ENCODE data around the gene GATAD2A.

Gene GATAD2A

DNA sequence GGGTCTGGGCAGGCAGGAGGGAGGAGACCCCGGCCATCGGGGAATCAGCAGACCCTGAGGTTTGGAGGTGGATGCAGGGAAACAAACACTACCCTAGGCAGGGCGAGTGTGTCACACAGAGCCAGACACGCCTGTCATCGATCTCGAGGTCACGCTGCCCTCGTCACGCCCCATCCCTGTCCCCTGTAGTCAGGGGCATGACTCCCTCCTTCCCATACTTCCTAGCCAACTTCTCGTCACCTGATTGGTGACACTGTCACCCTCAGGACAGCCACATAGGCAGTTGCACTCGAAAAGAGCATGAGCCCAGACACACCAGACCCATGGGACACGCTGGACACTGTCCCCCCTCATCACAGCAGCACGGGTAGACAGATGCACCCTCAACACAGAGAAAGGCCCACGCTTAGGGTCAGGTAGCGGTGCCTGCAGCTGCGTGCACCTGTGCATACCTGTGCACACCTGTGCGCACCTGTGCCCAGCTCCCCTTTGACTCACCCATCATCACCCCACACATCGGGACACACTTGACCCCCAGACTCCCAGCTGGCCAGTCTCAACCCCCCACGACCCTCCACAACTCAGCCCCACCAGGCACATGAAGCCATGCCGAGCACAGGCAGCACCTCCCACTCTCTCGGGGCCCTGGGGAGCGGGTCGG is 144.5 kb downstream of the GATAD2A start:
- no peak for DNase-seq

GRCh38 chr19:19550485-19550929 is 145.0 kb downstream of the GATAD2A start:
- no peak for DNase-seq

DNA sequence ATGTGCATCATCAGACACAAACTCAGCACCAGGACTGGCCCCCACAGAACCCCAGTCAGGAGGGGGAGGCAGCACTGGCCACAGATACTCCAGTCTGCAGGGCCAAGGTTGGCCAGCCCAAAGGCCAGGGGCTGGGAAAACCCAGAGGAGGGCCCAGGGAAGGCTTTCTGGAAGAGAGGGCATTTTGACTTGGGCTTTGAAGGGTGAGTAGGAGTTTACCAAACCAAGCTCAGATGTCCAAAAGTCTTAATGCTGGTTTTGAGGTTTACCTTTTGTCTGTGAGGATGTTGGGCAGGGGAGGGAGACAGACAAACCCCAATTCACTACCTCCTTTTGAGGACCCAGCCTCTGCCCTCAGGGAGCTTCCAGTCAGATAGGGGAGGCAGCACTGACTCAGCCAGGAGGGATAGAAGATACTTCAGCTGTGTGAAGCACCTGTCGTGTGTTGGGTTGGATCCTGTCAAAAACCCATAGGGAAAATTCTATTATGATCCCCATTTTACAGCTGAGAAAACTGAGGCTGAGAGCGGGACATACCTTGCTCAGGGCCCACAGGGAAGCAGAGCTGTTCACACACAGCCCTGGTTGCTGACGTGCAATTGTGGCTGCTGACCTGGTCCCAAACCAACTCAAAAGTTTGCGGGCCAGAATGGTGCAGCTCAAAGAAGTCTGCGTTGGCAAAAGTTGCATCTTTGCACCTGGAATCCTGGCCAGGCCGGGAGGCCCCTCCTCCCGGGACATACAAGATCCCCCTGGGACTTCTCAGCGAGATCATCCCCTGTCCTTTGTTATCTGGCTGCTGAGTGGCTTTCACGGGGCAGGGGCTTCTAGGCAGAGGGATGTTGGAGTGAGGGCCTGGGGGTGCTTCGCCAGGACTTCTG is 145.7 kb downstream of the GATAD2A start:
- no peak for DNase-seq

DNA sequence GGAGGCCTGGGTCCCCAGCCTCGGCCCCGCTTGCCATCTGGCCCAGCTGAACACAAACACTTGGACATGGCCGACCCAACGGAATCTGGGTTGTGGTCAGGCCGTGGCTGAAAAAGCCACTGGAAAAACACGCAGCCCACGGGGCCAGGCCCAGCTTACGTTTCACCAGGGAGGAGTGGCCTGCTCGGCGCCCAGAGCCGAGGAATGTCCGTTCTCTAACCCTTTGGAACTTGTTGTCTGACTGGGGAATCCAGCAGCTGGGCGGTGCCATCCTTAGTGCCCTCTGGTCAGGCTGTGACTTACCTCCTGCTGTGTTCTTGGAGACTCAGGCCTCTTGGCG is 146.3 kb downstream of the GATAD2A start:
- DNase-seq, result no peak

- peak; percentile 24 for DNase-seq
Measured at GRCh38 chr19:19552798-19553197, 147.3 kb downstream of the GATAD2A start.

GRCh38 chr19:19553670-19554069 is 148.2 kb downstream of the GATAD2A start:
- DNase-seq, result no peak

- peak; percentile 50 for DNase-seq
Measured at GRCh38 chr19:19554074-19555023, 148.9 kb downstream of the GATAD2A start.

GRCh38 chr19:19558055-19558454 is 152.6 kb downstream of the GATAD2A start:
- no peak for DNase-seq

Data from eye (tissue), 1 donor.